Uterus (tissue), 4 donors: ENCODE results near the gene SH3RF3. TPM values are rescaled to one million over a fixed set of nuclear protein-coding genes. Genes with fewer than 3 reads are reported as not detected.

Source experiments
- DNase-seq, 2 donors: peaks; one replicate each; pipeline ENCODE4 v3.0.0-alpha.2; 2019 to 2020
- H3K27ac ChIP-seq, 2 donors: fragments of 200-600 bp; sonication (generic); 1 replicate in 1 of 2; 2 replicates in 1 of 2; pipeline ENCODE4 v1.5.1; 2016 to 2018
- H3K27me3 ChIP-seq, 2 donors: fragments of 200-600 bp; sonication (generic); one replicate each; pipeline ENCODE4 v1.5.1; 2018 to 2019; ENCODE audit warnings: control low read depth in 1 of 2
- H3K36me3 ChIP-seq, 2 donors: fragments of 200-600 bp; sonication (generic); one replicate each; pipeline ENCODE4 v1.5.1; 2019; ENCODE audit warnings: control low read depth in 1 of 2
- H3K4me1 ChIP-seq, 2 donors: fragments of 200-600 bp; sonication (generic); one replicate each; pipeline ENCODE4 v1.5.1; 2018 to 2019; ENCODE audit warnings: control low read depth in 1 of 2
- H3K4me3 ChIP-seq, 2 donors: fragments of 200-600 bp; sonication (generic); 1 replicate in 1 of 2; 2 replicates in 1 of 2; pipeline ENCODE4 v1.5.1; 2018 to 2019; ENCODE audit warnings: mild to moderate bottlenecking in 1 of 2
- H3K9me3 ChIP-seq, 2 donors: fragments of 200-600 bp; sonication (generic); one replicate each; pipeline ENCODE4 v1.5.1; 2019; ENCODE audit warnings: control low read depth in 1 of 2
- POLR2A ChIP-seq, 2 donors: fragments of 450-650 bp; IDR thresholded peaks; one replicate each; pipeline ENCODE4 v1.6.1; 2016; ENCODE audit warnings: antibody characterized with exemption in 2 of 2, mild to moderate bottlenecking in 1 of 2, moderate library complexity in 1 of 2
- intact Hi-C: fragments of 100-400 bp; cut with DNase I; formaldehyde crosslinking; loops from one replicate; pipeline ENCODE4 v1.15.1; 2023; ENCODE audit warnings: low total_unique reads
- total RNA-seq, 4 donors: library from RNA; depleted of rRNA in 3 of 4; stranded (reverse); fragments of >200 nt in 3 of 4; gene quantifications; one replicate each; pipeline versions ENCODE4 v1.1.0 to v1.2.4, GENCODE V29; 2014 to 2023
- TF ChIP-seq, protein P1 (sequence below), 4 experiments: fragments of 200-600 bp in 2 of 4; fragments of 450-650 bp in 2 of 4; sonication (generic) in 2 of 4; IDR thresholded peaks; one replicate each; pipeline ENCODE4 v1.5.1; 2016 to 2019; ENCODE audit warnings: antibody characterized with exemption in 4 of 4, mild to moderate bottlenecking in 2 of 4, moderate library complexity in 1 of 4
- donor health status: DM: yes; HTN: yes; CAD: no.

SH3RF3 gene
- total RNA-seq, 4 donors from 2014 or later, result 5.1 to 10.2 (median 8.7) TPM; not detected in 1

DNA sequence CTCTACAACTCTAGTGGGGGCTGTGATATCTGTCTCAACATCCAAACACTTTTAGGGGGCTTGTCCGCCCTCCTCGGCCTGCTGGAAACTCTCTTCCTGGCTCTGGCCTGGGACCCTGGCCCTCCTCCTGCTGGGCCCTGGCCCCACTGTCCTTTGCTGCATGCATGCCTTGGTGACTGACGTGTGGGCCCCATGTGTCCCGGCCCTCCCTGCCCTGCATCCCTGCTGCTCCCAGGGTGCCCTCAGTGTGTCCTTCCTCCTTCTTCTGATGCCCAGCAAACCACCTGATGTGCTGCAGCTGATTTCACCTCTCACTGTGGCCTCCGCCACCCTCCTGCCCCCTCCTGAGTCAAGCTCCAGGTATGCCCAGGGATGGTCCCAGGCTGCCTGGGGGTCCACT lies 383.1 kb downstream of the SH3RF3 start:
- H3K4me1 ChIP-seq, result peaks cover 0 to 5% of the 10 kb centered on the region in 2 donors
- TF ChIP-seq, protein P1, sequence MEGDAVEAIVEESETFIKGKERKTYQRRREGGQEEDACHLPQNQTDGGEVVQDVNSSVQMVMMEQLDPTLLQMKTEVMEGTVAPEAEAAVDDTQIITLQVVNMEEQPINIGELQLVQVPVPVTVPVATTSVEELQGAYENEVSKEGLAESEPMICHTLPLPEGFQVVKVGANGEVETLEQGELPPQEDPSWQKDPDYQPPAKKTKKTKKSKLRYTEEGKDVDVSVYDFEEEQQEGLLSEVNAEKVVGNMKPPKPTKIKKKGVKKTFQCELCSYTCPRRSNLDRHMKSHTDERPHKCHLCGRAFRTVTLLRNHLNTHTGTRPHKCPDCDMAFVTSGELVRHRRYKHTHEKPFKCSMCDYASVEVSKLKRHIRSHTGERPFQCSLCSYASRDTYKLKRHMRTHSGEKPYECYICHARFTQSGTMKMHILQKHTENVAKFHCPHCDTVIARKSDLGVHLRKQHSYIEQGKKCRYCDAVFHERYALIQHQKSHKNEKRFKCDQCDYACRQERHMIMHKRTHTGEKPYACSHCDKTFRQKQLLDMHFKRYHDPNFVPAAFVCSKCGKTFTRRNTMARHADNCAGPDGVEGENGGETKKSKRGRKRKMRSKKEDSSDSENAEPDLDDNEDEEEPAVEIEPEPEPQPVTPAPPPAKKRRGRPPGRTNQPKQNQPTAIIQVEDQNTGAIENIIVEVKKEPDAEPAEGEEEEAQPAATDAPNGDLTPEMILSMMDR (IDR thresholded peaks at IDR 0.05), result no peak
- no peak for TF ChIP-seq POLR2A (IDR thresholded peaks at IDR 0.05)
- intact Hi-C loops, result loop anchor here (5.0 kb wide), 1 partner anchor 385 kb away; the partner anchor contains the start of gene SH3RF3
- H3K4me3 ChIP-seq, result no peak overlapping the region
- no peaks in the 10 kb centered on the region for H3K9me3 ChIP-seq
- no peaks in the 10 kb centered on the region for H3K27me3 ChIP-seq
- no peak overlapping the region for H3K27ac ChIP-seq
- DNase-seq, result no peak
- no peaks in the 10 kb centered on the region for H3K36me3 ChIP-seq

DNA sequence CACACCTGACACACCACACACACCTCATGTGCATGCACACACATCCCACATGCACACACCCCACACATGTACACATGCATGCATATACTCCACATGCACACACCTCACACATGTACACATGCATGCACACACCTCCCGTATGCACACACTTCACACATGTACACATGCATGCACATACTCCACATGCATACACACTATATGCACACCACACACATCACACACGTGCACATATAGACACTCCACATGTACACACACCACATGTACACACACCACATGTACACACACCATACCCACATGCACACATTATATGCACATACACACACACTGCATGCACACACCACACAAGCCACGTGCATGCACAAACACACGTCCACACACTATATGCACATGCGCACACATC lies 384.2 kb downstream of the SH3RF3 start:
- TF ChIP-seq POLR2A (IDR thresholded peaks at IDR 0.05), result no peak
- TF ChIP-seq, protein P1 (IDR thresholded peaks at IDR 0.05), result no peak
- intact Hi-C loops, result loop anchor here (5.0 kb wide), 1 partner anchor 386 kb away; the partner anchor contains the start of gene SH3RF3
- peak overlapping the region in 1 of 2 donors; percentile 83 for H3K27ac ChIP-seq
- no peak overlapping the region for H3K4me3 ChIP-seq
- no peak for DNase-seq
- H3K9me3 ChIP-seq, result no peaks in the 10 kb centered on the region
- no peaks in the 10 kb centered on the region for H3K36me3 ChIP-seq
- peaks cover 0 to 5% of the 10 kb centered on the region in 2 donors for H3K4me1 ChIP-seq
- H3K27me3 ChIP-seq, result no peaks in the 10 kb centered on the region

DNA sequence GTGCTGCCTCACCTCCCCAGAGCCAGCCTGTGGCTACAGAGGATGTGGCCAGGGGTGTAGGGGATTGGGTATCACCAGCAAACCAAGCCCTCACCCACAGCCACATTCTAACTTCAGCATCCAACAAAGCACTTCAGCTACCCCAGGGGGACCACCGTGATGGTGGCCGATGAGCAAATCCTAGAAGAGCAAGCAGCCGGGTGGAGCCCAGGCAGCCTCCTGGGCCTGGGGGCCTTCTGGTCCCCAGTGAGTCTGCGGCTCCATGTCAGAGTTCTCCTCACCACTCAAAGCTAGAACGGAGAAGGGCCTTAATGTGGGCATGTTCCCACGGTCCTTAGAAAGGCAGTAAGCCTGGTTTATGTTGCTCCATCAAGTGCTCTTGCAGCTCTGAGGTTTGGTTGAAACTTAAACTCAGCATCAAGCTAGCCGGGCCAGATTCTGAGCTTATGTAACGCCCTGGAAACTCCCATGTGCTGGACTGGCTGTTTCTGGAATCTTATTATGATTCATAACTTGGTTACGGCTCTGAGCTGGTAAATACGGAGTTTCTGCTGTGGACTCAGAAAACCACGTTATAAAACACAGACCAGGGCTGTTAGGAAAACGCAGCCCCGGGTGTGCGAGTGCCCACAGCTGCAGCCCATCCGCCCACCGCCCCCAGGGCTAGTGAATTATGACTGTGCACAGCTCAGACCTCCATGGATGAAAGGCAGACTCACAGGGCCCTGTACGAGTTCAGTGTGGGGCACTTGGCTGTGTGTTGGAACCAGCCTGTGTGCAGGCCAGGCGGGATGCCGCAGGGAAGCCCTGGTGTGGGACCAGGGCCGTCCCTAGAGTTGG lies 385.0 kb downstream of the SH3RF3 start:
- Histone ChIP-seq H3K4me1 (peaks cover 0 to 5% of the 10 kb centered on the region in 2 donors), H3K9me3 (no peaks in the 10 kb centered on the region), H3K27me3 (no peaks in the 10 kb centered on the region), H3K36me3 (no peaks in the 10 kb centered on the region), H3K4me3 (no peak overlapping the region), H3K27ac (peak overlapping the region; percentile 82 to 83)
- peak; percentile 69 to 72 for DNase-seq
- TF ChIP-seq, protein P1 (IDR thresholded peaks at IDR 0.05), result no peak
- TF ChIP-seq POLR2A (IDR thresholded peaks at IDR 0.05), result no peak
- intact Hi-C loops, result loop anchor here (5.0 kb wide), 1 partner anchor 387 kb away; the partner anchor contains the start of gene SH3RF3

DNA sequence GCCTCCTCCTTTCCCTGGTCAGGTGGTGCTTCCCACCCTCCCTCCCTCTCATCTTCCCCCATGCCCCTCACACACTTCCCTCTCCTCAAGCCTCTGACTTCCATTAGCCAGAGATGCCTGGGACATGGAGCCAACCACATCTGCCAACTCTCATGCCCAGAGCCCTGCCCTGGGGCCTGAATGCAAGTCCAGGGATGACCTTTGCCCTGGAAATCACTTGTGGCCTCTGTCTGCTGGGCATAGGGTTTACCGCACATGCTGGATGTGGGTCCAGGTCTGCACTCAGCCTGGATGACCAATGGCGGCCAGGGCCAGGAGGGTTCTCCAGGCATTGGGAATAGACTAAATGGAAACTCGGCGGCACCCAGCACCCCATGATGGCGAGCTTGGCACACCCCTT lies 385.9 kb downstream of the SH3RF3 start:
- H3K36me3 ChIP-seq, result no peaks in the 10 kb centered on the region
- no peaks in the 10 kb centered on the region for H3K27me3 ChIP-seq
- TF ChIP-seq, protein P1 (IDR thresholded peaks at IDR 0.05), result no peak
- no peak for TF ChIP-seq POLR2A (IDR thresholded peaks at IDR 0.05)
- no peaks in the 10 kb centered on the region for H3K9me3 ChIP-seq
- H3K27ac ChIP-seq, result peak overlapping the region; percentile 82 to 83
- no peak for DNase-seq
- H3K4me1 ChIP-seq, result peaks cover 0 to 5% of the 10 kb centered on the region in 2 donors
- H3K4me3 ChIP-seq, result no peak overlapping the region
- intact Hi-C loops, result loop anchor here (5.0 kb wide), 1 partner anchor 388 kb away; the partner anchor contains the start of gene SH3RF3
